Measurements from ENCODE around the gene SDHAF2. TPM values are rescaled to one million over a fixed set of nuclear protein-coding genes. Genes with fewer than 3 reads are reported as not detected.

Gene SDHAF2
- total and polyA plus RNA-seq, 2 donors (not counting 1 experiment from before 2014, with no cell fraction given) = 61.8 to 65.3 TPM

DNA sequence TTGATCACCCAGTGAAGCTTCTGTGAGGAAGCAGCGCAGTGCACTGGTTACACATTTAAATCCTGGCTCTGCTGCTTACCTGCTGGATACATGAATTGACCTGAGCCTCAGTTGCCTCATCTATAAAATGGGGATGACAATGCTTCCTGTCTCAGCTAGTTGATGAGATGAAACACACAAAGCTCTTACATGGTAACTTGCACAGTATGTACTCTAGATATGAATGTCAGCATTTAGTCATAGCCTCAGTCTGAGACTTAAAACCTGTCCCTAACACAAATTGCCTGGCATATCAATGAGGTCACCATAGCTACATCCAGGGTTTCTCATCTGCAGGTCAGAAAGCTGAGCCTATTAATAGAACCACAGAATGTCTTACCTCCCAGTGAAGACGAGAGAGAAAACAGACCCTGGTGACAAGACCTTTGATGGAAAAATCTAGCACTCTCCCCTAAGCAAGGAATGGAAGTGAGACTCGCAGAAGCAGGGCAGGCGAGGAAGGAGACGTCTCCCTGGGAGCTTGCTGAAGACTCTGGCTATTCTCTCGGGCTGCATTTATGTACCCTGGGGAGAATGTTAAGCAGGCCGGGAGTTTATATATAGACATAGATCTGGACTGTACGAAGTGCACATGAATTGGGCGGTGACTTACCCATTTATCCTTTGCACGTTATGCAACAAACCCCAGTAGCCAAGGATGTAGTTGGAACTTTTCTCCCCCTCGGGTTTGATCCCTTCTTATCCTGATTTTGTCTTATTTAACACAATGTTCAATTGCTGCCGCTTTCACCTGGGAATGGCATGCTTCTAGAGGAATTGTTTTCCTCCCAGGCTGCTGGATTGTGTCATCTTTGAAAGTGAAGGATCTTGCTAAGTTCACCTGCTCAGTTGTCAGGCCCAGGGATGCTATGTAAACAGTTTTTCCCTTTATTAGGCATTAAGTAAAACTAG is 18.0 kb downstream of the SDHAF2 start:
- Histone ChIP-seq H3K9ac (ENCODE audit: insufficient read depth, low read length) (no peak overlapping the region), H3K4me3 (replicated peaks in 1 of 4; ENCODE audit: control extremely low read depth in 1 of 4, insufficient read depth in 1 of 4, low read depth in 3 of 4, low read length in 4 of 4) (no peak overlapping the region), H3K79me2 (ENCODE audit: control insufficient read depth, insufficient read depth, low read length) (no peaks in the 10 kb centered on the region), H3K4me2 (ENCODE audit: extremely low read depth, insufficient read depth, low read length) (no peak overlapping the region), H3K9me3 (ENCODE audit: control insufficient read depth, insufficient read depth, low read depth, low read length) (no peaks in the 10 kb centered on the region), H2AFZ (ENCODE audit: low read length) (no peak overlapping the region), H3K4me1 (ENCODE audit: control insufficient read depth, extremely low read depth, insufficient read depth, low read length) (peaks cover 2% of the 10 kb centered on the region), H4K20me1 (ENCODE audit: control insufficient read depth, extremely low read depth, insufficient read depth, low read length) (no peaks in the 10 kb centered on the region), H3K27me3 (ENCODE audit: control insufficient read depth, insufficient read depth, low read length) (no peaks in the 10 kb centered on the region), H3K36me3 (ENCODE audit: control insufficient read depth, insufficient read depth, low read length) (peaks cover 15% of the 10 kb centered on the region), H3K27ac (ENCODE audit: insufficient read depth, low read length) (no peak overlapping the region)
- DNase-seq (ENCODE audit: low read depth in 2 of 2) = no peak
- TF ChIP-seq, protein P1, sequence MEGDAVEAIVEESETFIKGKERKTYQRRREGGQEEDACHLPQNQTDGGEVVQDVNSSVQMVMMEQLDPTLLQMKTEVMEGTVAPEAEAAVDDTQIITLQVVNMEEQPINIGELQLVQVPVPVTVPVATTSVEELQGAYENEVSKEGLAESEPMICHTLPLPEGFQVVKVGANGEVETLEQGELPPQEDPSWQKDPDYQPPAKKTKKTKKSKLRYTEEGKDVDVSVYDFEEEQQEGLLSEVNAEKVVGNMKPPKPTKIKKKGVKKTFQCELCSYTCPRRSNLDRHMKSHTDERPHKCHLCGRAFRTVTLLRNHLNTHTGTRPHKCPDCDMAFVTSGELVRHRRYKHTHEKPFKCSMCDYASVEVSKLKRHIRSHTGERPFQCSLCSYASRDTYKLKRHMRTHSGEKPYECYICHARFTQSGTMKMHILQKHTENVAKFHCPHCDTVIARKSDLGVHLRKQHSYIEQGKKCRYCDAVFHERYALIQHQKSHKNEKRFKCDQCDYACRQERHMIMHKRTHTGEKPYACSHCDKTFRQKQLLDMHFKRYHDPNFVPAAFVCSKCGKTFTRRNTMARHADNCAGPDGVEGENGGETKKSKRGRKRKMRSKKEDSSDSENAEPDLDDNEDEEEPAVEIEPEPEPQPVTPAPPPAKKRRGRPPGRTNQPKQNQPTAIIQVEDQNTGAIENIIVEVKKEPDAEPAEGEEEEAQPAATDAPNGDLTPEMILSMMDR (conservative IDR thresholded peaks at IDR 0.05 in 1 of 2, IDR thresholded peaks at IDR 0.05 in 1 of 2; ENCODE audit: low read depth in 1 of 2, low read length in 2 of 2) = no peak
- no peak for TF ChIP-seq EZH2 (IDR thresholded peaks at IDR 0.05; ENCODE audit: low read length, missing control alignments)

DNA sequence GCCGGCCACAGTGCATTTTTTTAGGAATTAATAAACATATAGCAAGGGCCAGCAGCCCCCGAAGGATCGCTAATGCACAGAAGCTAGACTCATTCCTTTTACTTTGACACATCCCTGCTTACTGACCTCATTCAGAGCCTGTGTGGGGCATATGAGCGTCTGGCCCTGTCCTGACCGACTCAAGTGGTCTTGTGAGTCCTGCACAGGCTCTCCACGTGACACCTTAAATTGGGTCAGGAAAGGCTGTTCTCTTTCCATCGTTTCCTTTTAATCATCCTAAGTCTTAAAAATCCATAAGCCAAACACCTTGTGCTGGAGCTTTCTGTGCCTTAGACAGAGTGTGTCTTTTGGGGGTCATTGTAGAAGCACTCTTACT is 18.6 kb downstream of the SDHAF2 start:
- no peak overlapping the region for H3K4me2 ChIP-seq (ENCODE audit: extremely low read depth, insufficient read depth, low read length)
- H3K79me2 ChIP-seq (ENCODE audit: control insufficient read depth, insufficient read depth, low read length) = no peaks in the 10 kb centered on the region
- H3K9me3 ChIP-seq (ENCODE audit: control insufficient read depth, insufficient read depth, low read depth, low read length) = no peaks in the 10 kb centered on the region
- no peaks in the 10 kb centered on the region for H4K20me1 ChIP-seq (ENCODE audit: control insufficient read depth, extremely low read depth, insufficient read depth, low read length)
- TF ChIP-seq, protein P1 (conservative IDR thresholded peaks at IDR 0.05 in 1 of 2, IDR thresholded peaks at IDR 0.05 in 1 of 2; ENCODE audit: low read depth in 1 of 2, low read length in 2 of 2) = no peak
- no peak for TF ChIP-seq EZH2 (IDR thresholded peaks at IDR 0.05; ENCODE audit: low read length, missing control alignments)
- H3K36me3 ChIP-seq (ENCODE audit: control insufficient read depth, insufficient read depth, low read length) = peaks cover 15% of the 10 kb centered on the region
- peaks cover 2% of the 10 kb centered on the region for H3K4me1 ChIP-seq (ENCODE audit: control insufficient read depth, extremely low read depth, insufficient read depth, low read length)
- H3K4me3 ChIP-seq (replicated peaks in 1 of 4; ENCODE audit: control extremely low read depth in 1 of 4, insufficient read depth in 1 of 4, low read depth in 3 of 4, low read length in 4 of 4) = no peak overlapping the region
- no peak for DNase-seq (ENCODE audit: low read depth in 2 of 2)
- no peak overlapping the region for H2AFZ ChIP-seq (ENCODE audit: low read length)
- no peaks in the 10 kb centered on the region for H3K27me3 ChIP-seq (ENCODE audit: control insufficient read depth, insufficient read depth, low read length)
- no peak overlapping the region for H3K27ac ChIP-seq (ENCODE audit: insufficient read depth, low read length)
- H3K9ac ChIP-seq (ENCODE audit: insufficient read depth, low read length) = no peak overlapping the region

DNA sequence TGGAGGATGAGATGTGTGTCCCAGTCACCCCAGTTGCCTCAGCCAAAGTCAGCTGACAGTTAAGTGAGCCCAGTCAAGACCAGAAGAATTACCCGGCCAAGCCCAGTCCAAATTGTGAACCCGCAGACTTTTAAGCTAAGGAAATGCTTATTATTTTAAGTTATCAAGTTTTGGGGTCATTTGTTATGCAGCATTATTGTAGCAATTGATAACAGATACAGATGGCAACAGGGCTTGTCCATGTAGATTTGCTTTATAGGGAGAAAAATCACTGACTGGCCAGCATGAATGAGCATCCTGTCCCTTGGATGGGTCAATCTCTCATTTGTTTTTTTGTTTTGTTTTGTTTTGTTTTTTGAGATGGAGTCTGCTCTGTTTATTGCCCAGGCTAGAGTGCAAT is 22.9 kb downstream of the SDHAF2 start:
- H2AFZ ChIP-seq (ENCODE audit: low read length) = no peak overlapping the region
- no peaks in the 10 kb centered on the region for H4K20me1 ChIP-seq (ENCODE audit: control insufficient read depth, extremely low read depth, insufficient read depth, low read length)
- H3K4me2 ChIP-seq (ENCODE audit: extremely low read depth, insufficient read depth, low read length) = no peak overlapping the region
- no peak for DNase-seq (ENCODE audit: low read depth in 2 of 2)
- TF ChIP-seq EZH2 (IDR thresholded peaks at IDR 0.05; ENCODE audit: low read length, missing control alignments) = no peak
- TF ChIP-seq, protein P1 (conservative IDR thresholded peaks at IDR 0.05 in 1 of 2, IDR thresholded peaks at IDR 0.05 in 1 of 2; ENCODE audit: low read depth in 1 of 2, low read length in 2 of 2) = no peak
- peaks cover 9% of the 10 kb centered on the region for H3K36me3 ChIP-seq (ENCODE audit: control insufficient read depth, insufficient read depth, low read length)
- H3K4me3 ChIP-seq (replicated peaks in 1 of 4; ENCODE audit: control extremely low read depth in 1 of 4, insufficient read depth in 1 of 4, low read depth in 3 of 4, low read length in 4 of 4) = no peak overlapping the region
- H3K9ac ChIP-seq (ENCODE audit: insufficient read depth, low read length) = no peak overlapping the region
- no peaks in the 10 kb centered on the region for H3K4me1 ChIP-seq (ENCODE audit: control insufficient read depth, extremely low read depth, insufficient read depth, low read length)
- H3K79me2 ChIP-seq (ENCODE audit: control insufficient read depth, insufficient read depth, low read length) = no peaks in the 10 kb centered on the region
- no peak overlapping the region for H3K27ac ChIP-seq (ENCODE audit: insufficient read depth, low read length)
- H3K9me3 ChIP-seq (ENCODE audit: control insufficient read depth, insufficient read depth, low read depth, low read length) = no peaks in the 10 kb centered on the region
- no peaks in the 10 kb centered on the region for H3K27me3 ChIP-seq (ENCODE audit: control insufficient read depth, insufficient read depth, low read length)
